GM10248 (cell line): ENCODE data around the gene AADAC.
"Not testable (repeated sequence)": the region's sequence is repeated elsewhere in the genome, so short reads cannot be mapped to it uniquely, and the experiment has no call there.

Experiments used
- CTCF ChIA-PET: fragments of 300-600 bp; sonication (Branson Sonifier 250); formaldehyde crosslinking; extraction: SDS; loops from one replicate; lab custom pipeline; 2021; ENCODE audit warnings: antibody characterized with exemption; lab: Yijun Ruan, JAX
- POLR2A ChIA-PET: fragments of 350-650 bp; sonication (Branson Sonifier 250); formaldehyde crosslinking; extraction: SDS; loops from one replicate; lab custom pipeline; 2020; ENCODE audit warnings: antibody characterized with exemption; lab: Yijun Ruan, JAX
- DNase-seq: peaks from one replicate; pipeline ENCODE4 v3.0.0; 2012; ENCODE audit errors: extremely low spot score
- CTCF ChIP-seq: IDR thresholded peaks from 2 replicates; pipeline ENCODE4 v1.5.1; 2012; ENCODE audit warnings: mild to moderate bottlenecking, low read depth; ENCODE audit errors: extremely low read depth, missing control alignments, control extremely low read depth

Gene AADAC

DNA sequence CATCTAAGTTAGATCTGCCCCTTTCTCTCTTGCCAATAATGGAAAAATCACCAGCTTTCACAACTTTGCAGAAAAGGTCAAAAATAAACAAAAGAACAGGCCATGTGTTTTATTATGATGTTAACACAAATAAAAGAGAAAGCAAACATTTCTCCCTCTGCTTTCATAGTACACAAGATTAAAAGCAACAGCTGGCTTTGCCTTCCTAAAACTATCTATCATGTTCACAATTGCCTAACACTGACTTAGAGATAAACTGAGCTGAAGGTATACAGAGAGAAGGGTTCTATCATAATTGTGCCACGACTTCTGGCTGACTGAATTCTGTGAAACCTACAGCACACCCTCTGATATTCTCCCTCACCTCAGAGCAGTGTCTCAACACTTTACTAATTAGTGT, 29.4 kb downstream of the AADAC start:
- DNase-seq, result no peak
- TF ChIP-seq CTCF, result no peak
- ChIA-PET CTCF (no interaction called here), POLR2A (no interaction called here)

GRCh38 chr3:151845306-151845905, 31.5 kb downstream of the AADAC start:
- TF ChIP-seq CTCF, result no peak
- no peak for DNase-seq
- ChIA-PET CTCF (interaction anchor here (0.7 to 1.4 kb wide), 2 partner anchors 13 to 30 kb away, joined by 3 read pairs; no protein-coding TSS in a partner anchor), POLR2A (no interaction called here)

DNA sequence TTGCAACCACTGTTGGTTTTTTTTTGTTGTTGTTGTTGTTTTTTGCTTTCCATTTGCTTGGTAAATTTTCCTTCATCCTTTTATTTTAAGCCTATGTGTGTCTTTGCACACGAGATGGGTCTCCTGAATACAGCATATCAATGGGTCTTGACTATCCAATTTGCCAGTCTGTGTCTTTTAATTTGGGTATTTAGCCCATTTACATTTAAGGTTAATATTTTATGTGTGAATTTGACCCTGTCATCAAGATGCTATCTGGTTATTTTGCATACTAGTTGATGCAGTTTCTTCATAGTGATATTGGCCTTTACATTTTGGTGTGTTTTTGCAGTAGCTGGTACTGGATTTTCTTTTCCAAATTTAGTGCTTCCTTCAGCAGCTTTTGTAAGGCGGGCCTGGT, 36.1 kb downstream of the AADAC start:
- CTCF ChIA-PET, result interaction anchor here (1.0 kb wide), 1 partner anchor 14 kb away, joined by 3 read pairs; no protein-coding TSS in a partner anchor
- POLR2A ChIA-PET, DNase-seq: not testable (repeated sequence)

DNA sequence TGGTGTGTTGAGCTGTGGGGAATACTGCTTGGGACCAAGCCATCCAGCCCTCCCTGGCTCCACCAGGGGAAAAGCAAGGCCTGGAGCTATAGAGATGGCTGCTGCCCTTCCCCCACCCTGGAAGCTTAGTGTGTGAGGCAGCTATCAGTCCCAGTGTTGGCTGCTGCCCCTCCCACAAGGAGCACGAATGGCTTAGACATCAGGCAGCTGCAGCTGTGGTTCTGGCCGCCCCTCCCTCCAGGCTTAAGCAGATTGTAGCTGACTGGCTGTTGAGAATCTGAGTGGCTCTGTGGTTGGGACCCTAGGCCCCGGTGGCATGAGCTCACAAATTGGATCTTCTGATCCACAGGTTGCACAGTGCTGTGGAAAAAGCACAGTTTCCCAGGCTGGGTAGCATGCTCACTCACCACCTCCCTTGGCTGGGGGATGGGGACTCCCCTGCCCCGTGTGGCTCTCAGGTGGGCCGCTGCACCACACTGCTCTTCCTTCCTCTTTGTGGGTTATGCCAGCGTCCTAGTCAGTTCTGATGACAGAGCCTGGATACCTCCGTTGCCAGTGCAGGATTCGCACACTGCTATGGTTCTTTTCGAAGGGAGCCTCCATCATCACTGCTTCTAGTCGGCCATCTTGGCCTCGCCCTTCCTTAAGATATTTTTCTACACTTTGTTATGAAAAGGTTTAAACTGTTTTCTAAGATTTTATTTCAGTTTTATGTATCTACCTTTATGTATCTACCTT, 38.3 kb downstream of the AADAC start:
- POLR2A ChIA-PET, result no interaction called here
- CTCF ChIA-PET, result interaction anchor here (1.0 kb wide), 2 partner anchors 13 to 15 kb away, joined by 3 read pairs; no protein-coding TSS in a partner anchor
- no peak for DNase-seq
- no peak for TF ChIP-seq CTCF

DNA sequence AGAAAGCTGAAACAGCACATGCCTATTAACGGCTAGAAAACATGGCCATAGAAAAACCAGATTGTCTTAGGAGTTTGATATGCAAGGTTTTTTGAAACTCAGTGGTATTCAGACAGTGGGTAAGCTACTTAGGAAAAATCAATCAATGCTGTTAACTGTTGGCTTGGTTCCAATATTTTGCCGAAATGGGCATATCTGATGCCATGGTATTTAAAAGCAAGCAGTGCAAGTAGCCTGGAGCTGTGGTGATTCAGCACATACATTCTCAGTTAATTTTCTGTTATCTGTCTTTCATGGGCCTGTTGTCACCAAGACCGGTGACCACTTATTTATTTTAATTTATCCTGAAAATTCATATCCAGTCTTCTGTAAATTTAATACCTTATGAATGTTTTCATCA, 42.2 kb downstream of the AADAC start:
- CTCF ChIA-PET, result interaction anchor here (0.7 kb wide), 1 partner anchor 17 kb away, joined by 3 read pairs; no protein-coding TSS in a partner anchor
- POLR2A ChIA-PET, result no interaction called here
- TF ChIP-seq CTCF, result no peak
- DNase-seq, result no peak

DNA sequence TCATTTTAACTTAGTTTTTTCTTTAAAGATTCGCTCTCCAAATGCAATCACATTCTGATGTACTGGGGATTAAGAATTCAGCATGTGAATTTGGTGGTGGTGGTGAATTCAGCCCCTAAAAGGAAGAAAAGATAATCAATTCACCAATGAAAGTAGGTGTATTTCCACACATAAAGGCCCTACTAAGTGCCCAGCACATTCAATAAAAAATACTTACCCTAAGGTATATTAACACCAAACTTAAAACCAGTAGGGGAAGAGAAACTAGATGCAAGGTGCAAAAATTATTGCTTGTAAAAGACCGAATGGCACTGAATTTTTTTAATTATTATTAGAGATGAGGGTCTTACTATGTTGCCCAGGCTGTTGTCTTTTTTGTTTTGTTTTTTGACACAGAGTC, 42.7 kb downstream of the AADAC start:
- no peak for TF ChIP-seq CTCF
- ChIA-PET CTCF (no interaction called here), POLR2A (interaction anchor here (0.7 kb wide), 1 partner anchor 10 kb away, joined by 3 read pairs; no protein-coding TSS in a partner anchor)
- DNase-seq, result no peak

DNA sequence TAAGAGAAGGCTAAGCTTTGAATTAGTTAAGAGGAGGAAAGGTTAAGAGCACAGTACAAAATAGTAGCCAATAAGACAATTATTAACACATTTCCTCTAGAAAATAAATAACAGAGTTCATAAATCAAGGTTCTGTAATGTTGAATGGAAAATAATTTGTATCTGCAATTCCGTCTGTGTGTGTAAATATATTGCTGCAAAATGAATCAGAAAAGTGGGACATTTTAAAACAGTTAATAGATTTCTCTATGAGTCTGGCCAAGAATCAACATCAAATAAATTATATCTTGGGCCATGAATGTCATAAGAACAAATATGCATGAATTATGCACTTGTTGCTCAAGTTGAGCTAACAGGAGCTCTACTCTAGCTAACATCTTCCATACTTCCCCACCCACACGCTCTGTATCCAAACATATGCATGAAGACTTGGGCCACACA, 45.3 kb downstream of the AADAC start:
- POLR2A ChIA-PET, result no interaction called here
- CTCF ChIA-PET, result interaction anchor here (1.8 kb wide), 1 partner anchor 23 kb away, joined by 6 read pairs; no protein-coding TSS in a partner anchor
- no peak for TF ChIP-seq CTCF
- no peak for DNase-seq
